ENCODE measurements around the gene KIF16B.

Gene KIF16B

GRCh38 chr20:16491294-16491905 is 81.8 kb downstream of the KIF16B start:
- Mint-ChIP-seq H3K27ac (no peak overlapping the region), H3K27me3 (no peaks in the 10 kb centered on the region), H3K9me3 (no peaks in the 10 kb centered on the region), H3K4me3 (no peak overlapping the region), H3K4me1 (peaks cover 18% of the 10 kb centered on the region), H3K36me3 (peaks cover 59% of the 10 kb centered on the region)
- ATAC-seq = peak; percentile 92

- Mint-ChIP-seq H3K36me3 (peaks cover 59% of the 10 kb centered on the region), H3K4me1 (peaks cover 18% of the 10 kb centered on the region), H3K9me3 (no peaks in the 10 kb centered on the region), H3K4me3 (no peak overlapping the region), H3K27ac (no peak overlapping the region), H3K27me3 (no peaks in the 10 kb centered on the region)
- no peak for ATAC-seq
These were observed 82.6 kb downstream of the KIF16B start for GRCh38 chr20:16490696-16491095.

GRCh38 chr20:16488616-16489015 is 84.6 kb downstream of the KIF16B start:
- Mint-ChIP-seq H3K27ac (no peak overlapping the region), H3K36me3 (peaks cover 65% of the 10 kb centered on the region), H3K4me3 (no peak overlapping the region), H3K4me1 (peaks cover 18% of the 10 kb centered on the region), H3K9me3 (no peaks in the 10 kb centered on the region), H3K27me3 (no peaks in the 10 kb centered on the region)
- ATAC-seq = no peak

GRCh38 chr20:16488086-16488485 is 85.2 kb downstream of the KIF16B start:
- H3K36me3 Mint-ChIP-seq = peaks cover 66% of the 10 kb centered on the region

GRCh38 chr20:16486532-16486931 is 86.7 kb downstream of the KIF16B start:
- no peaks in the 10 kb centered on the region for H3K27me3 Mint-ChIP-seq
- H3K4me3 Mint-ChIP-seq = no peak overlapping the region
- no peak for ATAC-seq
- peaks cover 61% of the 10 kb centered on the region for H3K36me3 Mint-ChIP-seq
- H3K9me3 Mint-ChIP-seq = no peaks in the 10 kb centered on the region
- peaks cover 10% of the 10 kb centered on the region for H3K4me1 Mint-ChIP-seq
- H3K27ac Mint-ChIP-seq = no peak overlapping the region

More at GRCh38 chr20:16488086-16488485, 85.2 kb downstream of the KIF16B start:
- H3K4me3 Mint-ChIP-seq = no peak overlapping the region
- peaks cover 18% of the 10 kb centered on the region for H3K4me1 Mint-ChIP-seq
- no peaks in the 10 kb centered on the region for H3K9me3 Mint-ChIP-seq
- H3K27me3 Mint-ChIP-seq = no peaks in the 10 kb centered on the region
- ATAC-seq = no peak
- no peak overlapping the region for H3K27ac Mint-ChIP-seq

- no peak for ATAC-seq
- Mint-ChIP-seq H3K4me1 (no peaks in the 10 kb centered on the region), H3K9me3 (no peaks in the 10 kb centered on the region), H3K4me3 (no peak overlapping the region), H3K27ac (no peak overlapping the region), H3K27me3 (no peaks in the 10 kb centered on the region), H3K36me3 (peaks cover 54% of the 10 kb centered on the region)
These were observed 87.8 kb downstream of the KIF16B start for GRCh38 chr20:16485401-16485800.

- Mint-ChIP-seq H3K4me1 (peaks cover 7% of the 10 kb centered on the region), H3K4me3 (no peak overlapping the region), H3K36me3 (peaks cover 45% of the 10 kb centered on the region), H3K27me3 (no peaks in the 10 kb centered on the region), H3K9me3 (peaks cover 3% of the 10 kb centered on the region), H3K27ac (no peak overlapping the region)
- ATAC-seq = no peak
These were observed 90.2 kb downstream of the KIF16B start for GRCh38 chr20:16483024-16483423.

GRCh38 chr20:16481977-16482376 is 91.3 kb downstream of the KIF16B start:
- Mint-ChIP-seq H3K36me3 (peaks cover 45% of the 10 kb centered on the region), H3K27ac (no peak overlapping the region), H3K27me3 (no peaks in the 10 kb centered on the region), H3K4me3 (no peak overlapping the region), H3K9me3 (peaks cover 3% of the 10 kb centered on the region), H3K4me1 (peaks cover 7% of the 10 kb centered on the region)
- ATAC-seq = no peak

GRCh38 chr20:16479666-16480065 is 93.6 kb downstream of the KIF16B start:
- peaks cover 35% of the 10 kb centered on the region for H3K36me3 Mint-ChIP-seq

GRCh38 chr20:16477632-16478031 is 95.6 kb downstream of the KIF16B start:
- Mint-ChIP-seq H3K36me3 (peaks cover 22% of the 10 kb centered on the region), H3K4me3 (no peak overlapping the region), H3K4me1 (peaks cover 7% of the 10 kb centered on the region), H3K9me3 (peaks cover 3% of the 10 kb centered on the region), H3K27me3 (no peaks in the 10 kb centered on the region), H3K27ac (no peak overlapping the region)
- ATAC-seq = no peak

More at GRCh38 chr20:16479666-16480065, 93.6 kb downstream of the KIF16B start:
- Mint-ChIP-seq H3K27ac (no peak overlapping the region), H3K9me3 (peaks cover 3% of the 10 kb centered on the region), H3K4me1 (peaks cover 7% of the 10 kb centered on the region), H3K27me3 (no peaks in the 10 kb centered on the region), H3K4me3 (no peak overlapping the region)
- ATAC-seq = no peak

- H3K4me3 Mint-ChIP-seq = no peak overlapping the region
- peaks cover 3% of the 10 kb centered on the region for H3K9me3 Mint-ChIP-seq
- no peak overlapping the region for H3K27ac Mint-ChIP-seq
- H3K4me1 Mint-ChIP-seq = peaks cover 7% of the 10 kb centered on the region
- H3K36me3 Mint-ChIP-seq = peaks cover 28% of the 10 kb centered on the region
- ATAC-seq = no peak
- H3K27me3 Mint-ChIP-seq = no peaks in the 10 kb centered on the region
These were observed 97.2 kb downstream of the KIF16B start for GRCh38 chr20:16476032-16476431.

GRCh38 chr20:16475225-16475624 is 98.0 kb downstream of the KIF16B start:
- Mint-ChIP-seq H3K4me1 (peaks cover 7% of the 10 kb centered on the region), H3K36me3 (peaks cover 34% of the 10 kb centered on the region), H3K4me3 (no peak overlapping the region), H3K9me3 (peaks cover 3% of the 10 kb centered on the region), H3K27ac (no peak overlapping the region), H3K27me3 (no peaks in the 10 kb centered on the region)
- no peak for ATAC-seq

- Mint-ChIP-seq H3K36me3 (peaks cover 41% of the 10 kb centered on the region), H3K27me3 (no peaks in the 10 kb centered on the region), H3K9me3 (peaks cover 3% of the 10 kb centered on the region), H3K27ac (no peak overlapping the region), H3K4me3 (no peak overlapping the region), H3K4me1 (no peaks in the 10 kb centered on the region)
- no peak for ATAC-seq
These were observed 98.9 kb downstream of the KIF16B start for GRCh38 chr20:16474363-16474762.

- Mint-ChIP-seq H3K4me1 (no peaks in the 10 kb centered on the region), H3K36me3 (peaks cover 36% of the 10 kb centered on the region), H3K9me3 (peaks cover 2% of the 10 kb centered on the region), H3K27ac (peak overlapping the region; percentile 15), H3K4me3 (no peak overlapping the region), H3K27me3 (no peaks in the 10 kb centered on the region)
- no peak for ATAC-seq
These were observed 101.0 kb downstream of the KIF16B start for GRCh38 chr20:16472045-16472872.

- no peak for ATAC-seq
- Mint-ChIP-seq H3K9me3 (peaks cover 8% of the 10 kb centered on the region), H3K4me1 (no peaks in the 10 kb centered on the region), H3K4me3 (no peak overlapping the region), H3K27ac (no peak overlapping the region), H3K36me3 (peaks cover 54% of the 10 kb centered on the region), H3K27me3 (no peaks in the 10 kb centered on the region)
These were observed 103.8 kb downstream of the KIF16B start for GRCh38 chr20:16469395-16469905.

GRCh38 chr20:16462711-16463110 is 110.5 kb downstream of the KIF16B start:
- no peak for ATAC-seq
- peaks cover 6% of the 10 kb centered on the region for H3K4me1 Mint-ChIP-seq
- peaks cover 12% of the 10 kb centered on the region for H3K9me3 Mint-ChIP-seq
- H3K36me3 Mint-ChIP-seq = peaks cover 38% of the 10 kb centered on the region
- H3K27ac Mint-ChIP-seq = no peak overlapping the region
- no peak overlapping the region for H3K4me3 Mint-ChIP-seq
- no peaks in the 10 kb centered on the region for H3K27me3 Mint-ChIP-seq

All from stimulated activated memory B cell treated with anti-CD40 and anti-IgM and Interleukin-4, amounts not matched to agents 10 μg/mL and 1 μg/mL and 100 μg/mL, for 72 hours (primary cell).